ENCODE results near the gene ZDHHC5. TPM values are rescaled to one million over a fixed set of nuclear protein-coding genes. Genes with fewer than 3 reads are reported as not detected.
A peak's percentile ranks its signal among the peaks of the same experiment; 100 is the strongest.

Gene ZDHHC5
- total and polyA plus RNA-seq, 2 donors from 2014 or later: 28.3 to 90.2 TPM

GRCh38 chr11:57745206-57745605 is 77.3 kb downstream of the ZDHHC5 start:
- no peak for TF ChIP-seq CTCF (IDR thresholded peaks at IDR 0.05; ENCODE audit: borderline replicate concordance, extremely low read depth, insufficient read depth)
- Histone ChIP-seq H3K9me3 (ENCODE audit: control insufficient read depth in 2 of 3, insufficient read depth in 1 of 3, low read length in 3 of 3) (no peaks in the 10 kb centered on the region), H3K36me3 (ENCODE audit: control insufficient read depth in 2 of 3, insufficient read depth in 3 of 3, low read length in 3 of 3) (peaks cover 4 to 20% (median 13%) of the 10 kb centered on the region in 3 donors), H3K27me3 (ENCODE audit: control insufficient read depth, insufficient read depth, low read length) (no peaks in the 10 kb centered on the region), H3K27ac (ENCODE audit: low read depth in 2 of 2, low read length in 2 of 2) (no peak overlapping the region), H3K4me3 (ENCODE audit: low read length in 3 of 3) (no peak overlapping the region), H3K4me1 (ENCODE audit: control insufficient read depth in 2 of 3, insufficient read depth in 2 of 3, low read depth in 1 of 3, low read length in 3 of 3) (peaks cover 2 to 14% (median 13%) of the 10 kb centered on the region in 3 donors), H3K9ac (ENCODE audit: low read length in 3 of 3) (no peak overlapping the region)
- FAIRE-seq (no peak), DNase-seq (no peak)
- intact Hi-C loops (cut with DNase I): no loop called here

- H3K36me3 ChIP-seq (ENCODE audit: control insufficient read depth in 2 of 3, insufficient read depth in 3 of 3, low read length in 3 of 3): peaks cover 4 to 20% (median 13%) of the 10 kb centered on the region in 3 donors
- no peak for FAIRE-seq
- H3K9me3 ChIP-seq (ENCODE audit: control insufficient read depth in 2 of 3, insufficient read depth in 1 of 3, low read length in 3 of 3): no peaks in the 10 kb centered on the region
- no peak overlapping the region for H3K4me3 ChIP-seq (ENCODE audit: low read length in 3 of 3)
- no peak for TF ChIP-seq CTCF (IDR thresholded peaks at IDR 0.05; ENCODE audit: borderline replicate concordance, extremely low read depth, insufficient read depth)
- DNase-seq: no peak
- peaks cover 2 to 14% (median 13%) of the 10 kb centered on the region in 3 donors for H3K4me1 ChIP-seq (ENCODE audit: control insufficient read depth in 2 of 3, insufficient read depth in 2 of 3, low read depth in 1 of 3, low read length in 3 of 3)
- no peaks in the 10 kb centered on the region for H3K27me3 ChIP-seq (ENCODE audit: control insufficient read depth, insufficient read depth, low read length)
- intact Hi-C loops (cut with DNase I): no loop called here
- no peak overlapping the region for H3K9ac ChIP-seq (ENCODE audit: low read length in 3 of 3)
- no peak overlapping the region for H3K27ac ChIP-seq (ENCODE audit: low read depth in 2 of 2, low read length in 2 of 2)
Measured at GRCh38 chr11:57746920-57747319, 79.0 kb downstream of the ZDHHC5 start.

Small RNAs within 50 kb of the gene (microRNA-seq; reads per million reads assigned to microRNA genes)
- gene MIR130A: 8,938 reads per million, percentile 94 among the genes with 10 or more reads in this experiment

Other genes with a start within 250 kb of the ZDHHC5 start
- 39.8 TPM for gene SLC43A3, start 241.0 kb upstream of the ZDHHC5 start, total RNA-seq
- 6.0 TPM for gene SLC43A3, start 241.0 kb upstream of the ZDHHC5 start, polyA plus RNA-seq (ENCODE audit: insufficient read depth, low read depth, low replicate concordance)
- gene RTN4RL2, start 207.6 kb upstream of the ZDHHC5 start, total RNA-seq: 2.6 TPM
- gene RTN4RL2, start 207.6 kb upstream of the ZDHHC5 start, polyA plus RNA-seq (ENCODE audit: insufficient read depth, low read depth, low replicate concordance): 5.5 TPM
- 4.1 TPM for gene SLC43A1, start 152.4 kb upstream of the ZDHHC5 start, total RNA-seq
- 16.6 TPM for gene SLC43A1, start 152.4 kb upstream of the ZDHHC5 start, polyA plus RNA-seq (ENCODE audit: insufficient read depth, low read depth, low replicate concordance)
- gene TIMM10, start 137.4 kb upstream of the ZDHHC5 start, total RNA-seq: 38.6 TPM
- 174 TPM for gene TIMM10, start 137.4 kb upstream of the ZDHHC5 start, polyA plus RNA-seq (ENCODE audit: insufficient read depth, low read depth, low replicate concordance)
- gene SMTNL1, start 130.5 kb upstream of the ZDHHC5 start, total RNA-seq: not detected
- gene SMTNL1, start 130.5 kb upstream of the ZDHHC5 start, polyA plus RNA-seq (ENCODE audit: insufficient read depth, low read depth, low replicate concordance): not detected
- 71.4 TPM for gene UBE2L6, start 100.4 kb upstream of the ZDHHC5 start, total RNA-seq
- gene UBE2L6, start 100.4 kb upstream of the ZDHHC5 start, polyA plus RNA-seq (ENCODE audit: insufficient read depth, low read depth, low replicate concordance): 73.9 TPM
- gene SERPING1, start 70.4 kb upstream of the ZDHHC5 start, total RNA-seq: 785 TPM
- 361 TPM for gene SERPING1, start 70.4 kb upstream of the ZDHHC5 start, polyA plus RNA-seq (ENCODE audit: insufficient read depth, low read depth, low replicate concordance)
- 0.82 TPM for gene YPEL4, start 18.2 kb upstream of the ZDHHC5 start, total RNA-seq
- gene YPEL4, start 18.2 kb upstream of the ZDHHC5 start, polyA plus RNA-seq (ENCODE audit: insufficient read depth, low read depth, low replicate concordance): 0.88 TPM
- 12.2 TPM for gene CLP1, start 10.4 kb upstream of the ZDHHC5 start, total RNA-seq
- 8.5 TPM for gene CLP1, start 10.4 kb upstream of the ZDHHC5 start, polyA plus RNA-seq (ENCODE audit: insufficient read depth, low read depth, low replicate concordance)
- 15.2 TPM for gene MED19, start 44.1 kb downstream of the ZDHHC5 start, total RNA-seq
- 26.1 TPM for gene MED19, start 44.1 kb downstream of the ZDHHC5 start, polyA plus RNA-seq (ENCODE audit: insufficient read depth, low read depth, low replicate concordance)
- gene TMX2, start 44.5 kb downstream of the ZDHHC5 start, total RNA-seq: 86.1 TPM
- gene TMX2, start 44.5 kb downstream of the ZDHHC5 start, polyA plus RNA-seq (ENCODE audit: insufficient read depth, low read depth, low replicate concordance): 133 TPM
- gene SELENOH, start 73.4 kb downstream of the ZDHHC5 start, total RNA-seq: 115 TPM
- gene SELENOH, start 73.4 kb downstream of the ZDHHC5 start, polyA plus RNA-seq (ENCODE audit: insufficient read depth, low read depth, low replicate concordance): 159 TPM
- gene BTBD18, start 83.7 kb downstream of the ZDHHC5 start, total RNA-seq: not detected
- gene BTBD18, start 83.7 kb downstream of the ZDHHC5 start, polyA plus RNA-seq (ENCODE audit: insufficient read depth, low read depth, low replicate concordance): not detected
- 272 TPM for gene CTNND1, start 93.7 kb downstream of the ZDHHC5 start, total RNA-seq
- gene CTNND1, start 93.7 kb downstream of the ZDHHC5 start, polyA plus RNA-seq (ENCODE audit: insufficient read depth, low read depth, low replicate concordance): 52.7 TPM

Measured in kidney (tissue), 14 donors.